A172 (cell line): ENCODE results near the gene TTC19. TPM values are rescaled to one million over a fixed set of nuclear protein-coding genes. Genes with fewer than 3 reads are reported as not detected.
"Not testable (repeated sequence)": the region's sequence is repeated elsewhere in the genome, so short reads cannot be mapped to it uniquely, and the experiment has no call there.

Experiments used
- DNase-seq: peaks from one replicate; pipeline ENCODE4 v3.0.0-alpha.2; 2015; ENCODE audit warnings: low spot score
- total RNA-seq: library from RNA; depleted of rRNA; stranded (reverse); fragments of >200 nt; shearing (Covaris generic); gene quantifications from 2 replicates; pipeline ENCODE4 v1.2.3, GENCODE V29; 2014

TTC19 gene
- total RNA-seq, 1 experiment from 2014 or later: 74.9 TPM

- DNase-seq: no peak
Observed at GRCh38 chr17:15972497-15972951, 27.1 kb upstream of the TTC19 start.

GRCh38 chr17:15973016-15973415 is 26.6 kb upstream of the TTC19 start:
- no peak for DNase-seq

- no peak for DNase-seq
Observed at GRCh38 chr17:15973834-15974233, 25.8 kb upstream of the TTC19 start.

GRCh38 chr17:15977894-15978293 is 21.7 kb upstream of the TTC19 start:
- DNase-seq: no peak

GRCh38 chr17:15978606-15979005 is 21.0 kb upstream of the TTC19 start:
- DNase-seq: no peak

- not testable (repeated sequence) for DNase-seq
Observed at GRCh38 chr17:15979013-15979412, 20.6 kb upstream of the TTC19 start.

GRCh38 chr17:15981208-15981607 is 18.4 kb upstream of the TTC19 start:
- DNase-seq: no peak

- DNase-seq: no peak
Observed at GRCh38 chr17:15981646-15982580, 17.7 kb upstream of the TTC19 start.

GRCh38 chr17:15996322-15996721 is 3.3 kb upstream of the TTC19 start:
- DNase-seq: no peak

- DNase-seq: no peak
Observed at GRCh38 chr17:15998031-15998562, 1.5 kb upstream of the TTC19 start.

GRCh38 chr17:15999974-16000827 is 577 bp downstream of the TTC19 start:
- DNase-seq: peak; percentile 29

GRCh38 chr17:16001226-16001897 is 1.7 kb downstream of the TTC19 start:
- DNase-seq: no peak

GRCh38 chr17:16002708-16003260 is 3.2 kb downstream of the TTC19 start:
- no peak for DNase-seq

GRCh38 chr17:16003841-16004240 is 4.2 kb downstream of the TTC19 start:
- no peak for DNase-seq

GRCh38 chr17:16005636-16006035 is 6.0 kb downstream of the TTC19 start:
- DNase-seq: no peak

- no peak for DNase-seq
Observed at GRCh38 chr17:16007439-16007838, 7.8 kb downstream of the TTC19 start.

GRCh38 chr17:16013943-16014407 is 14.4 kb downstream of the TTC19 start:
- peak; percentile 92 for DNase-seq

- no peak for DNase-seq
Observed at GRCh38 chr17:16019347-16019746, 19.7 kb downstream of the TTC19 start.

- no peak for DNase-seq
Observed at GRCh38 chr17:16023881-16024280, 24.3 kb downstream of the TTC19 start.

- no peak for DNase-seq
Observed at GRCh38 chr17:16025202-16025601, 25.6 kb downstream of the TTC19 start.

GRCh38 chr17:16026895-16027294 is 27.3 kb downstream of the TTC19 start:
- DNase-seq: no peak
